Peyer's patch (tissue), 4 donors: Measurements from ENCODE around the gene ATP10A. TPM values are rescaled to one million over a fixed set of nuclear protein-coding genes. Genes with fewer than 3 reads are reported as not detected.

Experiments
- DNase-seq, 3 donors: peaks; one replicate each; pipeline ENCODE4 v3.0.0-alpha.2; 2017 to 2019
- H3K27ac ChIP-seq, 4 donors: fragments of 200-600 bp; sonication (generic); one replicate each; pipeline ENCODE4 v1.5.1; 2016 to 2019
- H3K27me3 ChIP-seq, 2 donors: fragments of 200-600 bp; sonication (generic); one replicate each; pipeline ENCODE4 v1.5.1; 2019
- H3K36me3 ChIP-seq, 3 donors: fragments of 200-600 bp; sonication (generic); one replicate each; pipeline ENCODE4 v1.5.1; 2016 to 2019
- H3K4me1 ChIP-seq, 4 donors: fragments of 200-600 bp; sonication (generic); one replicate each; pipeline ENCODE4 v1.5.1; 2016 to 2019
- H3K4me3 ChIP-seq, 4 donors: fragments of 200-600 bp; sonication (generic); 1 replicate in 3 of 4; 2 replicates in 1 of 4; pipeline ENCODE4 v1.5.1; 2016 to 2019; ENCODE audit warnings: mild to moderate bottlenecking in 1 of 4
- H3K9me3 ChIP-seq, 4 donors: fragments of 200-600 bp; sonication (generic); one replicate each; pipeline ENCODE4 v1.5.1; 2016 to 2019; ENCODE audit warnings: mild to moderate bottlenecking in 1 of 4
- CTCF ChIP-seq, 6 experiments: fragments of 450-650 bp in 4 of 6; fragments of 200-600 bp in 2 of 6; sonication (generic) in 1 of 6; IDR thresholded peaks; one replicate each; pipeline ENCODE4 v1.5.1; 2017 to 2019; ENCODE audit warnings: antibody characterized with exemption in 6 of 6, mild to moderate bottlenecking in 3 of 6, moderate library complexity in 1 of 6
- POLR2A ChIP-seq, 2 donors: fragments of 450-650 bp; IDR thresholded peaks; one replicate each; pipeline ENCODE4 v1.5.1; 2017; ENCODE audit warnings: antibody characterized with exemption in 2 of 2, mild to moderate bottlenecking in 2 of 2, moderate library complexity in 2 of 2
- total RNA-seq, 4 donors: library from RNA; depleted of rRNA; stranded (reverse); fragments of >200 nt; gene quantifications; one replicate each; pipeline ENCODE4 v1.1.0, GENCODE V29; 2016

The ATP10A gene
- total RNA-seq, 4 donors from 2014 or later = 1.6 to 7.4 (median 3.7) TPM

- Histone ChIP-seq H3K27ac (peak overlapping the region in 1 of 4 donors; percentile 25), H3K36me3 (peaks cover 0 to 12% (median 0%) of the 10 kb centered on the region in 3 donors), H3K4me3 (no peak overlapping the region), H3K4me1 (no peaks in the 10 kb centered on the region), H3K27me3 (no peaks in the 10 kb centered on the region), H3K9me3 (no peaks in the 10 kb centered on the region)
- TF ChIP-seq CTCF (IDR thresholded peaks at IDR 0.05) (no peak), POLR2A (IDR thresholded peaks at IDR 0.05) (no peak)
- DNase-seq = peak in 1 of 3 donors; percentile 13
Observed at GRCh38 chr15:25683415-25683814, 179.7 kb downstream of the ATP10A start.

GRCh38 chr15:25682340-25682739, 180.8 kb downstream of the ATP10A start:
- no peak for TF ChIP-seq CTCF (IDR thresholded peaks at IDR 0.05)
- no peak for TF ChIP-seq POLR2A (IDR thresholded peaks at IDR 0.05)
- Histone ChIP-seq H3K9me3 (no peaks in the 10 kb centered on the region), H3K27ac (no peak overlapping the region), H3K27me3 (no peaks in the 10 kb centered on the region), H3K4me1 (no peaks in the 10 kb centered on the region), H3K36me3 (peaks cover 0 to 12% (median 0%) of the 10 kb centered on the region in 3 donors), H3K4me3 (no peak overlapping the region)
- DNase-seq = peak in 2 of 3 donors; percentile 24 to 31

DNA sequence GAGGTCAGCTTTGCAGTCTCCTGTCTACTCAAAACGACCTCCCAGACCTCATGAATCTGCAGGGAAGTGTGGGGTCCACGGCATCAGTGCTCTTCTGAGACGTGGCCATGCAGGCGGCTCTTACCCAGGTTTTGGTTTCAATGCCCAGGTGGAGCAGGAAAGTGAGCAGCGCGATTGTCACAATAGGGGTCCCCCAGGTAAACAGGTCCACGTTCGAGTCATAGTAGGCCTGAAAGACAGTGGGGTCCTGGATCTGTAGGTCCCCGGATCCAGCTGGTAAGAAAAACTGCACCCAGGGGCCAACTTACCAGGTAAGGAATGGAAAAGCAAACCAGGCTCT, 182.5 kb downstream of the ATP10A start:
- H3K27me3 ChIP-seq = no peaks in the 10 kb centered on the region
- no peaks in the 10 kb centered on the region for H3K9me3 ChIP-seq
- H3K27ac ChIP-seq = no peak overlapping the region
- peaks cover 0 to 12% (median 0%) of the 10 kb centered on the region in 3 donors for H3K36me3 ChIP-seq
- DNase-seq = peak in 2 of 3 donors; percentile 15 to 26
- no peak overlapping the region for H3K4me3 ChIP-seq
- no peak for TF ChIP-seq CTCF (IDR thresholded peaks at IDR 0.05)
- no peak for TF ChIP-seq POLR2A (IDR thresholded peaks at IDR 0.05)
- no peaks in the 10 kb centered on the region for H3K4me1 ChIP-seq

- no peaks in the 10 kb centered on the region for H3K4me1 ChIP-seq
- peak in 2 of 3 donors; percentile 22 to 31 for DNase-seq
- TF ChIP-seq CTCF (IDR thresholded peaks at IDR 0.05) = no peak
- no peak for TF ChIP-seq POLR2A (IDR thresholded peaks at IDR 0.05)
- no peaks in the 10 kb centered on the region for H3K9me3 ChIP-seq
- H3K4me3 ChIP-seq = no peak overlapping the region
- H3K27me3 ChIP-seq = no peaks in the 10 kb centered on the region
- H3K36me3 ChIP-seq = peaks cover 0 to 12% (median 0%) of the 10 kb centered on the region in 3 donors
- H3K27ac ChIP-seq = no peak overlapping the region
Observed at GRCh38 chr15:25679964-25680685, 183.0 kb downstream of the ATP10A start.

- TF ChIP-seq POLR2A (IDR thresholded peaks at IDR 0.05) = no peak
- TF ChIP-seq CTCF (IDR thresholded peaks at IDR 0.05) = no peak
- peaks cover 0 to 12% (median 0%) of the 10 kb centered on the region in 3 donors for H3K36me3 ChIP-seq
- DNase-seq = peak in 2 of 3 donors; percentile 26 to 40
- H3K4me3 ChIP-seq = no peak overlapping the region
- H3K27ac ChIP-seq = no peak overlapping the region
- no peaks in the 10 kb centered on the region for H3K27me3 ChIP-seq
- H3K9me3 ChIP-seq = no peaks in the 10 kb centered on the region
- no peaks in the 10 kb centered on the region for H3K4me1 ChIP-seq
Observed at GRCh38 chr15:25679492-25679891, 183.6 kb downstream of the ATP10A start.
